ENCODE results near the gene HS3ST6.
"Not testable (repeated sequence)": the region's sequence is repeated elsewhere in the genome, so short reads cannot be mapped to it uniquely, and the experiment has no call there.

The HS3ST6 gene

DNA sequence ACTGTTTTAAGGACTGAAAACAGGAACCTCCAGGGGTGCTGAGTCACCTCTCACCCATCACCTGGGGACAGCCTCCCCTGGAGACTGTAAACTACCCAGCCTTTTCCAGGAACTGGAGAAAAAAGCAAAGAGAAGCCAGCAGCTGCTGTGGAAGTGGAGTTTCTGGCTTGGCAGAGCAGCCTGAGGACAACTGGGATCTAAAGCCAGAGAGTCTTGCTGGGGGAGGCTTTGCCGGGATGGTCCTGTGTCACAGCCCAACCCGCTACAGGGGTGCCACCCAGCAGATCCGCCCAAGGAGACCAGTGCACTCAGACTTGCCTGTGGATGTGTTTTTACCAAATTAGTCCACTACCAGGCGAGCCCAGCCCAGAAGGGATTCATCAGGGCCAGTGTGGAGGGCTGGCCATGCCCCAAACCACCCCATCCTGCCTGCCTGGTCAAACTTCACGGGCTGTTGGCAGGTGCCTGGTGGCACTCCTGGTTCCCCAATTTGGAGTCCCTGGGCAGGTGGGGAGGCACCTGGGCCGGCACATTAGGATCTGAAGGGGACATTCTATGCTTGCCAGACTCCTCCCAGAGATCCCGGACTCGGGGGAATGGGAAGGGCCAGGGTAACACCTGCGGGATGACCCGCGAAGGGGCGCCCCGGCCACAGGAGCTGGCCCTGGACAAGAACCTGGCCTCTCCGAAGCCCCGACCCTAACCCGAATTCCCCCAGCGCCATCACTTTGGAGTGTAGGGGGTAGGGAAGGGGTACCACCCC is 24.0 kb upstream of the HS3ST6 start:
- H3K36me3 Mint-ChIP-seq (ENCODE audit: low read depth) = peaks cover under 1% of the 10 kb centered on the region
- H3K27ac Mint-ChIP-seq = no peak overlapping the region
- peaks cover 6% of the 10 kb centered on the region for H3K9me3 Mint-ChIP-seq
- peaks cover 7% of the 10 kb centered on the region for H3K27me3 Mint-ChIP-seq (ENCODE audit: low read depth, poor library complexity)
- peak overlapping the region; percentile 92 for H3K4me3 Mint-ChIP-seq
- no peak for DNase-seq
- TF ChIP-seq, protein P1, sequence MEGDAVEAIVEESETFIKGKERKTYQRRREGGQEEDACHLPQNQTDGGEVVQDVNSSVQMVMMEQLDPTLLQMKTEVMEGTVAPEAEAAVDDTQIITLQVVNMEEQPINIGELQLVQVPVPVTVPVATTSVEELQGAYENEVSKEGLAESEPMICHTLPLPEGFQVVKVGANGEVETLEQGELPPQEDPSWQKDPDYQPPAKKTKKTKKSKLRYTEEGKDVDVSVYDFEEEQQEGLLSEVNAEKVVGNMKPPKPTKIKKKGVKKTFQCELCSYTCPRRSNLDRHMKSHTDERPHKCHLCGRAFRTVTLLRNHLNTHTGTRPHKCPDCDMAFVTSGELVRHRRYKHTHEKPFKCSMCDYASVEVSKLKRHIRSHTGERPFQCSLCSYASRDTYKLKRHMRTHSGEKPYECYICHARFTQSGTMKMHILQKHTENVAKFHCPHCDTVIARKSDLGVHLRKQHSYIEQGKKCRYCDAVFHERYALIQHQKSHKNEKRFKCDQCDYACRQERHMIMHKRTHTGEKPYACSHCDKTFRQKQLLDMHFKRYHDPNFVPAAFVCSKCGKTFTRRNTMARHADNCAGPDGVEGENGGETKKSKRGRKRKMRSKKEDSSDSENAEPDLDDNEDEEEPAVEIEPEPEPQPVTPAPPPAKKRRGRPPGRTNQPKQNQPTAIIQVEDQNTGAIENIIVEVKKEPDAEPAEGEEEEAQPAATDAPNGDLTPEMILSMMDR (IDR thresholded peaks at IDR 0.05) = no peak
- H3K4me1 Mint-ChIP-seq = peaks cover 41% of the 10 kb centered on the region

DNA sequence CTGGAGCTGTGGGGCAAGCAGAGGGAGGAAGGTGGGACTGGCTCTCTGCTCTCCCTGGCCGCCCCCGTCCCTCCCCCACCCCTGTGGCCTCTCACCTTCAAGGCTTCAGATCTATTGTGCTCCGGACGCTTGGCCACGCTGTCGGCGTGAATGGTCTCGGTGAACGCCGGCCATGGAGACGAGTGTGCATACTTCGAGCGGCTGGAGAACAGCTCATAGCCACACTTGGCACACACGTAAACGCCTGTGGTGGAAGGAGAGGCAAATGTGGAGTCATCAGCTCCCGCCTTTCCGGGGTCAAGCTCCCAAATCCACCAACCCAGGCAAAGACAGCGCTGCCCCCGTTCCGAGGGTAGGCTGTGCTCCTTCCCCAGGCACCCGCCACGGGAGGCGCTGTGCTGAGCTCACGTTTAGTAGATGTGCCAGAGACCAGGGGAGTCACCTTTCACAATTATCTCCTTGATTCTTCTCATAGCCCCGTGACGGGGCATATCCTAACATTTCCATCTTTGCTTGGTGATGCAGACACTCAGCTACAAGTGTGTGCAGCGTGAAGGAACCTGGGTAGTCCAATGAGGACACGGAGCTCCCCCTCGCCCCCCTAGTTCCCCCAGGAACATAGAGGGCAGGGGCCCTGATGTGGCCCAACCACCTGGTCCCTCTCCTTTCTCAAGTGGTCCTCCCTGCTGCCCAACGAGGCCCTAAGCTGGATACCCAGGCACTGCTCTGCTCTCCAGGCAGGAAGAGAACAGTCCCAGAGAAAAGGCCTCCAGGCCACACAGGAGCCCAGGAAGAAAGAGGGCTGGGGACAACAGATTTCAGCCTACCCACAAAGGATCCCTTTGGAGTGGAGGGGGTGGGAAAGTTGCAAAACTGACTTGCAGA is 23.2 kb upstream of the HS3ST6 start:
- TF ChIP-seq, protein P1 (IDR thresholded peaks at IDR 0.05) = no peak
- H3K27me3 Mint-ChIP-seq (ENCODE audit: low read depth, poor library complexity) = peaks cover 7% of the 10 kb centered on the region
- DNase-seq = no peak

DNA sequence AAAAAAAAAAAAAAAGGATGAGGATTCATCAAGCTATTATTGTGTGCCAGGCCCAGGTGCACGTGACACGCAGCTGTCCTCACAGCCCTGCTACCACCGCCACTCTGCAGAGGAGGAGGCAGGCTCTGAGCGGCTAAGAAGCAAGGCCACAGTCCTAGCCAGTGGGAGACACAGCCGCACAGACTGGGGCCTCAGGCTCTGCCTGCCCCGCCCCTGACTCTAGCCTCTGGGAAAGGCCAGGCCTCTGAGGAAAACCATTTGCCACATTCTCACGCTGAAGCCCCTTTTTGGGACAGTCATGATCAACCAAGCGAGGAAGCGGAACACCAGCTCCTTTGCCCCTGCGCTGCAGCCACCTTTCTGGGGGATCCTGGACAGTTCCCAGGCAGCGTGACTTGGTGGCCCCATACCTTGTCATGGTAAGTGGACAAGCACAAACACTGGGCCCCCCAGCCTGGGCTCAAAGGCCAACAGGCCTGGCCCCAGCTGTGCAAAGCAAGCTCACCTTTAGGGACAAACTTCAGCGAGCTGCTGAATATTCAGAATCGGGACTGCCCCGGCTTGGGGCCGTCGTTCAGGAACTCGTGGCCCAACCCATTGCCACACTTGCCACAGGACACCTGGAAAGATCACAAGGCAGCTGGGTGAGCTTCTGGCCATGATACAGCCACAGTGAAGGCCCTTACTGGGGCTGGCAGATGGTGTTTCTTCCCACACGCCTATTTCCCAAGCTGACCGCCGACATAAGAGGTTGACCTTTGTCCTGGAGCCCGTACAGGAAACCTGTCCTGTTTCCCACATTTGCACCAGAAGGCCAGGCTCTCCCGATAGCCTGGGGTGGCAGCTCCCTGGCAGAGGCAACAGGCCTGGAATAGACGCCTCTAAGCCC is 22.3 kb upstream of the HS3ST6 start:
- H3K4me1 Mint-ChIP-seq = peaks cover 45% of the 10 kb centered on the region
- H3K4me3 Mint-ChIP-seq = peak overlapping the region; percentile 52
- H3K27ac Mint-ChIP-seq = peak overlapping the region; percentile 92
- H3K9me3 Mint-ChIP-seq = peaks cover 6% of the 10 kb centered on the region
- peaks cover 6% of the 10 kb centered on the region for H3K36me3 Mint-ChIP-seq (ENCODE audit: low read depth)
- no peak for DNase-seq
- peaks cover 7% of the 10 kb centered on the region for H3K27me3 Mint-ChIP-seq (ENCODE audit: low read depth, poor library complexity)
- TF ChIP-seq, protein P1 (IDR thresholded peaks at IDR 0.05) = no peak

More for the DNA sequence above, 23.2 kb upstream of the HS3ST6 start:
- Mint-ChIP-seq H3K4me1 (peaks cover 45% of the 10 kb centered on the region), H3K9me3 (peaks cover 6% of the 10 kb centered on the region), H3K4me3 (peak overlapping the region; percentile 92), H3K36me3 (ENCODE audit: low read depth) (peaks cover 6% of the 10 kb centered on the region), H3K27ac (peak overlapping the region; percentile 92)

DNA sequence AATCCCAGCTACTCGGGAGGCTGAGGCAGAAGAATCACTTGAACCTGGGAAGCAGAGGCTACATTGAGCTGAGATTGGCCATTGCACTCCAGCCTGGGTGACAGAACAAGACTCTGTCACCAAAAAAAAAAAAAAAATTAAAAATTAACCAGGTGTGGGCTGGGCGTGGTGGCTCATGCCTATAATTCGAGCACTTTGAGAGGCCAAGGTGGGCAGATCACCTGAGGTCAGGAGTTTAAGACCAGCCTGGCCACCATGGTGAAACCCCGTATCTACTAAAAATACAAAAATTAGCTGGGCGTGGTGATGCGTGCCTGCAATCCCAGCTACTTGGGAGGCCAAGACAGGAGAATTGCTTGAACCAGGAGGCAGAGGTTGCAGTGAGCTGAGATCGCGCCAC is 21.6 kb upstream of the HS3ST6 start:
- not testable (repeated sequence) for H3K9me3 Mint-ChIP-seq; H3K4me3 Mint-ChIP-seq; H3K27ac Mint-ChIP-seq; DNase-seq; H3K27me3 Mint-ChIP-seq (ENCODE audit: low read depth, poor library complexity); H3K36me3 Mint-ChIP-seq (ENCODE audit: low read depth)
- H3K4me1 Mint-ChIP-seq = peaks cover 45% of the 10 kb centered on the region

DNA sequence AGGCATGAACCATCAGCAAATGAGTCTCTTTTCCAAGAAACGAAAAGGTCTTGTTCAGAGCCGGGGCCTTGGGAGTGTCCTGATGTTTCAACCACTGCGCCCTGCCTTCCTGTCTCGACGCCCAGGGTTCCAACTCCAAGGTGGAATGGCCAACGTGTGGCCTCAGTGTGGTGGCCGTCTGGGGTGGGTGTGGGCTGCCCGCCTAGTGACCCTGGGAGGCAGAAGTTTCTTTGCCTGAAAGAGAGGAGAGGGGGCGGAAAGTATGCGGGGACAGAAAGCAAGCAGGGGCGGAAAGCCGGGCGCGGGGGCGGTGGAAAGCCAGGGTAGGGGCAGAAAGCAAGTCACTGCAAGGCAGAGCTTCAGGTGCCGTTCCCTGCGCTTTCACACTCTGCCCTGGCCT is 20.7 kb upstream of the HS3ST6 start:
- H3K4me3 Mint-ChIP-seq = no peak overlapping the region
- peaks cover 40% of the 10 kb centered on the region for H3K4me1 Mint-ChIP-seq
- H3K9me3 Mint-ChIP-seq = no peaks in the 10 kb centered on the region
- peaks cover 6% of the 10 kb centered on the region for H3K36me3 Mint-ChIP-seq (ENCODE audit: low read depth)
- TF ChIP-seq, protein P1 (IDR thresholded peaks at IDR 0.05) = no peak
- H3K27ac Mint-ChIP-seq = no peak overlapping the region
- no peak for DNase-seq
- peaks cover 3% of the 10 kb centered on the region for H3K27me3 Mint-ChIP-seq (ENCODE audit: low read depth, poor library complexity)

Measured in nephron progenitor cell (in vitro differentiated cells).